ENCODE measurements around the gene FRMPD1. TPM values are rescaled to one million over a fixed set of nuclear protein-coding genes. Genes with fewer than 3 reads are reported as not detected.

FRMPD1 gene
- polyA plus RNA-seq, 2 of the 4 experiments (the other 2 are of a cell fraction), result 0.01 TPM; not detected in 1

GRCh38 chr9:37715260-37715659 is 64.5 kb downstream of the FRMPD1 start:
- no peak for ATAC-seq
- no peak for FAIRE-seq
- WGBS (ENCODE audit: missing lambda C conversion rate), result 37% methylated on average over 4 of the region's 4 CpGs
- CTCF ChIA-PET, result interaction anchor here (1.6 kb wide), 2 partner anchors 11 to 16 kb away, joined by 4 to 6 read pairs; no protein-coding TSS in a partner anchor
- H3K4me1 ChIP-seq, result no peaks in the 10 kb centered on the region
- no peak overlapping the region for H3K4me2 ChIP-seq
- H3K9me3 ChIP-seq, result no peaks in the 10 kb centered on the region
- POLR2A ChIA-PET, result no interaction called here
- DNase-seq (ENCODE audit: low read depth in 1 of 2, low spot score in 1 of 2), result no peak
- no peak for TF ChIP-seq NPAS2 (CRISPR knock-in tag; IDR thresholded peaks at IDR 0.05; ENCODE audit: borderline replicate concordance)
- no peak for TF ChIP-seq ZSCAN20 (CRISPR knock-in tag; IDR thresholded peaks at IDR 0.05)
- no peak for TF ChIP-seq HOXB13 (CRISPR knock-in tag; IDR thresholded peaks at IDR 0.05; ENCODE audit: low read depth)
- no peak for TF ChIP-seq SREBF2 (IDR thresholded peaks at IDR 0.05)
- TF ChIP-seq BHLHE40 (IDR thresholded peaks at IDR 0.05; ENCODE audit: low read depth, low read length), result no peak
- no peak for TF ChIP-seq PHF8 (IDR thresholded peaks at IDR 0.05; ENCODE audit: borderline replicate concordance, low read depth)
- H3K27ac ChIP-seq, result no peak overlapping the region
- H3K4me3 ChIP-seq, result no peak overlapping the region

- no peak for TF ChIP-seq CBX8 (IDR thresholded peaks at IDR 0.05)
- no peak for TF ChIP-seq ZC3H11A (IDR thresholded peaks at IDR 0.05)
- TF ChIP-seq RARB (CRISPR knock-in tag; IDR thresholded peaks at IDR 0.05), result no peak
- no peak for TF ChIP-seq HOXB5 (CRISPR knock-in tag; IDR thresholded peaks at IDR 0.05)
- TF ChIP-seq RFX5 (IDR thresholded peaks at IDR 0.05), result no peak
- no peak for TF ChIP-seq PHF8 (IDR thresholded peaks at IDR 0.05; ENCODE audit: borderline replicate concordance, low read depth)
- TF ChIP-seq ZSCAN20 (CRISPR knock-in tag; IDR thresholded peaks at IDR 0.05), result no peak
- TF ChIP-seq HOXA7 (CRISPR knock-in tag; IDR thresholded peaks at IDR 0.05), result no peak
- no peak for TF ChIP-seq HMGXB4 (CRISPR knock-in tag; IDR thresholded peaks at IDR 0.05; ENCODE audit: borderline replicate concordance)
- TF ChIP-seq ELK1 (IDR thresholded peaks at IDR 0.05; ENCODE audit: low read depth, low read length), result no peak
- no peak for TF ChIP-seq HES2 (IDR thresholded peaks at IDR 0.05)
- no peak for TF ChIP-seq KDM1A (IDR thresholded peaks at IDR 0.05; ENCODE audit: low read depth)
- no peak for TF ChIP-seq FOXS1 (CRISPR knock-in tag; IDR thresholded peaks at IDR 0.05)
- TF ChIP-seq RNF2 (IDR thresholded peaks at IDR 0.05; ENCODE audit: borderline replicate concordance, low read depth), result no peak
- TF ChIP-seq MYC (IDR thresholded peaks at IDR 0.05; ENCODE audit: borderline replicate concordance, low read length), result no peak
- no peak for TF ChIP-seq TP53 (CRISPR knock-in tag; IDR thresholded peaks at IDR 0.05)
- TF ChIP-seq MAZ (IDR thresholded peaks at IDR 0.05; ENCODE audit: borderline replicate concordance, low read depth, low read length), result no peak
- TF ChIP-seq HEYL (CRISPR knock-in tag; IDR thresholded peaks at IDR 0.05), result no peak
- no peak for TF ChIP-seq POLR2AphosphoS2 (conservative IDR thresholded peaks at IDR 0.05; ENCODE audit: low read length)
- DNase-seq (ENCODE audit: low read depth in 1 of 2, low spot score in 1 of 2) (no peak), FAIRE-seq (no peak), ATAC-seq (no peak)
- H3K9me3 ChIP-seq, result no peaks in the 10 kb centered on the region
- POLR2A ChIA-PET, result no interaction called here
- no peaks in the 10 kb centered on the region for H3K4me1 ChIP-seq
- no peak overlapping the region for H3K4me3 ChIP-seq
- H3K4me2 ChIP-seq, result no peak overlapping the region
- WGBS (ENCODE audit: missing lambda C conversion rate), result 69% methylated on average over 5 of the region's 5 CpGs
- no peak overlapping the region for H3K27ac ChIP-seq
- CTCF ChIA-PET, result interaction anchor here (0.6 to 1.6 kb wide), 4 partner anchors 9 to 18 kb away, joined by 3 to 6 read pairs (median 4); no protein-coding TSS in a partner anchor
Measured at GRCh38 chr9:37715991-37716505, 65.3 kb downstream of the FRMPD1 start.
